Esophagus (tissue), 2 donors: ENCODE results near the gene GLB1L3. TPM values are rescaled to one million over a fixed set of nuclear protein-coding genes. Genes with fewer than 3 reads are reported as not detected.

Source experiments
- H3K27ac ChIP-seq, 2 donors: one replicate each; pipeline ENCODE4 v1.5.1; 2013; ENCODE audit warnings: low read depth in 2 of 2, mild to moderate bottlenecking in 2 of 2, inconsistent platforms in 1 of 2, low read length in 1 of 2, moderate library complexity in 1 of 2
- H3K27me3 ChIP-seq, 2 donors: one replicate each; pipeline ENCODE4 v1.6.1; 2013; ENCODE audit warnings: low read length in 2 of 2, control low read depth in 1 of 2, mild to moderate bottlenecking in 1 of 2; ENCODE audit not compliant: insufficient read depth in 2 of 2, control insufficient read depth in 1 of 2
- H3K36me3 ChIP-seq, 2 donors: one replicate each; pipeline ENCODE4 v1.6.1; 2013; ENCODE audit warnings: low read length in 1 of 2; ENCODE audit not compliant: control insufficient read depth in 2 of 2, insufficient read depth in 2 of 2
- H3K4me1 ChIP-seq, 2 donors: one replicate each; pipeline ENCODE4 v1.6.1; 2013; ENCODE audit warnings: low read length in 1 of 2; ENCODE audit not compliant: control insufficient read depth in 2 of 2, insufficient read depth in 2 of 2
- H3K4me3 ChIP-seq, 2 donors: one replicate each; pipeline ENCODE4 v1.5.1; 2013; ENCODE audit warnings: low read length in 2 of 2, mild to moderate bottlenecking in 2 of 2, low read depth in 1 of 2, moderate library complexity in 1 of 2
- H3K9me3 ChIP-seq, 2 donors: one replicate each; pipeline ENCODE4 v1.6.1; 2013; ENCODE audit warnings: mild to moderate bottlenecking in 2 of 2, low read depth in 1 of 2, low read length in 1 of 2, moderate library complexity in 1 of 2; ENCODE audit not compliant: control insufficient read depth in 2 of 2, insufficient read depth in 1 of 2
- WGBS, 2 donors: extraction: QIAGEN DNeasy Blood & Tissue Kit; methylation state at CpG; one replicate each; pipeline ENCODE4 v1.1.7; 2013; 5-methylcytosine and 5-hydroxymethylcytosine counted together
- polyA plus RNA-seq, 2 donors: library from polyadenylated mRNA; stranded (reverse); fragments of 200-250 nt; gene quantifications; one replicate each; pipeline ENCODE4 v1.2.3, GENCODE V29; 2013
- donor health status: healthy with polysubstance abuse.
- donor health status: Bipolar disorder and iron deficiency.

The GLB1L3 gene
- polyA plus RNA-seq, 2 donors: 0.04 to 0.08 TPM

GRCh38 chr11:134260503-134260902 is 15.7 kb upstream of the GLB1L3 start:
- no peaks in the 10 kb centered on the region for H3K27me3 ChIP-seq
- no peaks in the 10 kb centered on the region for H3K9me3 ChIP-seq
- H3K4me1 ChIP-seq: no peaks in the 10 kb centered on the region
- H3K36me3 ChIP-seq: peaks cover 9 to 35% of the 10 kb centered on the region in 2 donors
- H3K4me3 ChIP-seq: no peak overlapping the region
- H3K27ac ChIP-seq: no peak overlapping the region

- Histone ChIP-seq H3K27me3 (no peaks in the 10 kb centered on the region), H3K36me3 (peaks cover 9 to 35% of the 10 kb centered on the region in 2 donors), H3K9me3 (no peaks in the 10 kb centered on the region), H3K27ac (no peak overlapping the region), H3K4me3 (no peak overlapping the region), H3K4me1 (no peaks in the 10 kb centered on the region)
- 89 to 93% methylated on average over 16 of the region's 16 CpGs for WGBS, 2 donors
Measured at GRCh38 chr11:134260983-134261382, 15.2 kb upstream of the GLB1L3 start.

- WGBS, 2 donors: 85 to 89% methylated on average over 14 of the region's 14 CpGs
- Histone ChIP-seq H3K27ac (no peak overlapping the region), H3K27me3 (no peaks in the 10 kb centered on the region), H3K9me3 (no peaks in the 10 kb centered on the region), H3K4me1 (no peaks in the 10 kb centered on the region), H3K4me3 (no peak overlapping the region), H3K36me3 (peaks cover 9 to 35% of the 10 kb centered on the region in 2 donors)
Measured at GRCh38 chr11:134261626-134262488, 14.3 kb upstream of the GLB1L3 start.

GRCh38 chr11:134264966-134265764 is 11.0 kb upstream of the GLB1L3 start:
- 84 to 88% methylated on average over 7 of the region's 7 CpGs for WGBS, 2 donors
- H3K36me3 ChIP-seq: peaks cover 9 to 19% of the 10 kb centered on the region in 2 donors
- no peaks in the 10 kb centered on the region for H3K27me3 ChIP-seq
- H3K4me3 ChIP-seq: no peak overlapping the region
- no peak overlapping the region for H3K27ac ChIP-seq
- no peaks in the 10 kb centered on the region for H3K4me1 ChIP-seq
- H3K9me3 ChIP-seq: no peaks in the 10 kb centered on the region

GRCh38 chr11:134266440-134266839 is 9.7 kb upstream of the GLB1L3 start:
- Histone ChIP-seq H3K4me1 (no peaks in the 10 kb centered on the region), H3K9me3 (no peaks in the 10 kb centered on the region), H3K27ac (no peak overlapping the region), H3K4me3 (no peak overlapping the region), H3K36me3 (peaks cover 5 to 14% of the 10 kb centered on the region in 2 donors), H3K27me3 (no peaks in the 10 kb centered on the region)
- WGBS, 2 donors: 81 to 83% methylated on average over 5 of the region's 5 CpGs

- no peak overlapping the region for H3K27ac ChIP-seq
- H3K4me1 ChIP-seq: no peaks in the 10 kb centered on the region
- no peak overlapping the region for H3K4me3 ChIP-seq
- H3K36me3 ChIP-seq: peaks cover 5 to 11% of the 10 kb centered on the region in 2 donors
- no peaks in the 10 kb centered on the region for H3K9me3 ChIP-seq
- H3K27me3 ChIP-seq: no peaks in the 10 kb centered on the region
- WGBS, 2 donors: 30 to 37% methylated on average over 3 of the region's 3 CpGs
Measured at GRCh38 chr11:134266841-134267251, 9.3 kb upstream of the GLB1L3 start.

GRCh38 chr11:134267461-134267860 is 8.7 kb upstream of the GLB1L3 start:
- Histone ChIP-seq H3K9me3 (no peaks in the 10 kb centered on the region), H3K27me3 (no peaks in the 10 kb centered on the region), H3K27ac (no peak overlapping the region), H3K4me3 (no peak overlapping the region), H3K4me1 (no peaks in the 10 kb centered on the region), H3K36me3 (peaks cover 3 to 8% of the 10 kb centered on the region in 2 donors)
- 74 to 82% methylated on average over 5 of the region's 5 CpGs for WGBS, 2 donors

GRCh38 chr11:134267966-134268365 is 8.2 kb upstream of the GLB1L3 start:
- H3K4me3 ChIP-seq: no peak overlapping the region
- peaks cover 3 to 6% of the 10 kb centered on the region in 2 donors for H3K36me3 ChIP-seq
- no peaks in the 10 kb centered on the region for H3K9me3 ChIP-seq
- no peak overlapping the region for H3K27ac ChIP-seq
- WGBS, 2 donors: 90 to 91% methylated on average over 11 of the region's 11 CpGs
- H3K4me1 ChIP-seq: no peaks in the 10 kb centered on the region
- H3K27me3 ChIP-seq: no peaks in the 10 kb centered on the region

GRCh38 chr11:134270250-134270714 is 5.9 kb upstream of the GLB1L3 start:
- WGBS, 2 donors: 45 to 48% methylated on average over 5 of the region's 5 CpGs
- Histone ChIP-seq H3K27ac (no peak overlapping the region), H3K27me3 (no peaks in the 10 kb centered on the region), H3K36me3 (no peaks in the 10 kb centered on the region), H3K4me3 (no peak overlapping the region), H3K4me1 (no peaks in the 10 kb centered on the region), H3K9me3 (no peaks in the 10 kb centered on the region)
